ENCODE measurements around the gene USH2A. TPM values are rescaled to one million over a fixed set of nuclear protein-coding genes. Genes with fewer than 3 reads are reported as not detected.

USH2A gene
- total and polyA plus RNA-seq, 9 donors: 0.06 to 0.40 (median 0.09) TPM

GRCh38 chr1:215607412-215607811, 815.8 kb downstream of the USH2A start:
- no peak for DNase-seq
- WGBS (ENCODE audit: insufficient coverage): no CpG with 5 or more reads among the region's 1 CpG
- Histone ChIP-seq H3K27ac (ENCODE audit: low read length) (no peak overlapping the region), H3K4me1 (ENCODE audit: control insufficient read depth, insufficient read depth, low read length) (no peaks in the 10 kb centered on the region), H3K36me3 (ENCODE audit: control insufficient read depth, insufficient read depth, low read length) (peaks cover 10% of the 10 kb centered on the region), H3K27me3 (ENCODE audit: control insufficient read depth, insufficient read depth, low read length) (no peaks in the 10 kb centered on the region), H3K9me3 (replicated peaks; ENCODE audit: control insufficient read depth, low read depth, low read length) (no peaks in the 10 kb centered on the region), H3K4me3 (ENCODE audit: low read length) (no peak overlapping the region)

- H3K27me3 ChIP-seq (ENCODE audit: control insufficient read depth, insufficient read depth, low read length): no peaks in the 10 kb centered on the region
- H3K4me3 ChIP-seq (ENCODE audit: low read length): no peak overlapping the region
- no peaks in the 10 kb centered on the region for H3K9me3 ChIP-seq (replicated peaks; ENCODE audit: control insufficient read depth, low read depth, low read length)
- no peak for DNase-seq
- no peak overlapping the region for H3K27ac ChIP-seq (ENCODE audit: low read length)
- no peaks in the 10 kb centered on the region for H3K4me1 ChIP-seq (ENCODE audit: control insufficient read depth, insufficient read depth, low read length)
- peaks cover 10% of the 10 kb centered on the region for H3K36me3 ChIP-seq (ENCODE audit: control insufficient read depth, insufficient read depth, low read length)
- no CpG with 5 or more reads among the region's 2 CpGs for WGBS (ENCODE audit: insufficient coverage)
Measured at GRCh38 chr1:215606564-215607168, 816.6 kb downstream of the USH2A start.

- Histone ChIP-seq H3K4me1 (ENCODE audit: control insufficient read depth, insufficient read depth, low read length) (no peaks in the 10 kb centered on the region), H3K9me3 (replicated peaks; ENCODE audit: control insufficient read depth, low read depth, low read length) (no peaks in the 10 kb centered on the region), H3K27ac (ENCODE audit: low read length) (no peak overlapping the region), H3K4me3 (ENCODE audit: low read length) (no peak overlapping the region), H3K27me3 (ENCODE audit: control insufficient read depth, insufficient read depth, low read length) (no peaks in the 10 kb centered on the region), H3K36me3 (ENCODE audit: control insufficient read depth, insufficient read depth, low read length) (peaks cover 10% of the 10 kb centered on the region)
- DNase-seq: no peak
- WGBS (ENCODE audit: insufficient coverage): no CpG with 5 or more reads among the region's 3 CpGs
Measured at GRCh38 chr1:215606036-215606435, 817.2 kb downstream of the USH2A start.

- DNase-seq: no peak
- peaks cover 10% of the 10 kb centered on the region for H3K36me3 ChIP-seq (ENCODE audit: control insufficient read depth, insufficient read depth, low read length)
- H3K4me3 ChIP-seq (ENCODE audit: low read length): no peak overlapping the region
- H3K27me3 ChIP-seq (ENCODE audit: control insufficient read depth, insufficient read depth, low read length): no peaks in the 10 kb centered on the region
- H3K9me3 ChIP-seq (replicated peaks; ENCODE audit: control insufficient read depth, low read depth, low read length): no peaks in the 10 kb centered on the region
- H3K27ac ChIP-seq (ENCODE audit: low read length): no peak overlapping the region
- no peaks in the 10 kb centered on the region for H3K4me1 ChIP-seq (ENCODE audit: control insufficient read depth, insufficient read depth, low read length)
Measured at GRCh38 chr1:215605011-215605621, 818.1 kb downstream of the USH2A start.

GRCh38 chr1:215603319-215603718, 819.9 kb downstream of the USH2A start:
- Histone ChIP-seq H3K4me3 (ENCODE audit: low read length) (no peak overlapping the region), H3K36me3 (ENCODE audit: control insufficient read depth, insufficient read depth, low read length) (peaks cover 9% of the 10 kb centered on the region), H3K27ac (ENCODE audit: low read length) (no peak overlapping the region), H3K27me3 (ENCODE audit: control insufficient read depth, insufficient read depth, low read length) (no peaks in the 10 kb centered on the region), H3K9me3 (replicated peaks; ENCODE audit: control insufficient read depth, low read depth, low read length) (no peaks in the 10 kb centered on the region), H3K4me1 (ENCODE audit: control insufficient read depth, insufficient read depth, low read length) (no peaks in the 10 kb centered on the region)
- DNase-seq: no peak

GRCh38 chr1:215601276-215601675, 822.0 kb downstream of the USH2A start:
- no peak for DNase-seq
- H3K36me3 ChIP-seq (ENCODE audit: control insufficient read depth, insufficient read depth, low read length): peaks cover 12% of the 10 kb centered on the region
- 83% methylated on average over 1 of the region's 2 CpGs for WGBS (ENCODE audit: insufficient coverage)
- H3K27ac ChIP-seq (ENCODE audit: low read length): no peak overlapping the region
- no peaks in the 10 kb centered on the region for H3K27me3 ChIP-seq (ENCODE audit: control insufficient read depth, insufficient read depth, low read length)
- H3K9me3 ChIP-seq (replicated peaks; ENCODE audit: control insufficient read depth, low read depth, low read length): no peaks in the 10 kb centered on the region
- no peak overlapping the region for H3K4me3 ChIP-seq (ENCODE audit: low read length)
- H3K4me1 ChIP-seq (ENCODE audit: control insufficient read depth, insufficient read depth, low read length): no peaks in the 10 kb centered on the region

- no peaks in the 10 kb centered on the region for H3K9me3 ChIP-seq (replicated peaks; ENCODE audit: control insufficient read depth, low read depth, low read length)
- H3K36me3 ChIP-seq (ENCODE audit: control insufficient read depth, insufficient read depth, low read length): peaks cover 14% of the 10 kb centered on the region
- 98% methylated on average over 7 of the region's 10 CpGs for WGBS (ENCODE audit: insufficient coverage)
- H3K27ac ChIP-seq (ENCODE audit: low read length): no peak overlapping the region
- H3K4me1 ChIP-seq (ENCODE audit: control insufficient read depth, insufficient read depth, low read length): no peaks in the 10 kb centered on the region
- no peak for DNase-seq
- H3K27me3 ChIP-seq (ENCODE audit: control insufficient read depth, insufficient read depth, low read length): no peaks in the 10 kb centered on the region
- H3K4me3 ChIP-seq (ENCODE audit: low read length): no peak overlapping the region
Measured at GRCh38 chr1:215600867-215601266, 822.4 kb downstream of the USH2A start.

GRCh38 chr1:215600258-215600792, 822.9 kb downstream of the USH2A start:
- DNase-seq: no peak
- Histone ChIP-seq H3K36me3 (ENCODE audit: control insufficient read depth, insufficient read depth, low read length) (peaks cover 16% of the 10 kb centered on the region), H3K9me3 (replicated peaks; ENCODE audit: control insufficient read depth, low read depth, low read length) (no peaks in the 10 kb centered on the region), H3K27ac (ENCODE audit: low read length) (no peak overlapping the region), H3K4me3 (ENCODE audit: low read length) (no peak overlapping the region), H3K27me3 (ENCODE audit: control insufficient read depth, insufficient read depth, low read length) (no peaks in the 10 kb centered on the region), H3K4me1 (ENCODE audit: control insufficient read depth, insufficient read depth, low read length) (no peaks in the 10 kb centered on the region)

GRCh38 chr1:215599418-215600074, 823.7 kb downstream of the USH2A start:
- H3K4me1 ChIP-seq (ENCODE audit: control insufficient read depth, insufficient read depth, low read length): no peaks in the 10 kb centered on the region
- WGBS (ENCODE audit: insufficient coverage): no CpG with 5 or more reads among the region's 3 CpGs
- H3K27ac ChIP-seq (ENCODE audit: low read length): no peak overlapping the region
- DNase-seq: peak; percentile 8
- H3K27me3 ChIP-seq (ENCODE audit: control insufficient read depth, insufficient read depth, low read length): no peaks in the 10 kb centered on the region
- H3K9me3 ChIP-seq (replicated peaks; ENCODE audit: control insufficient read depth, low read depth, low read length): no peaks in the 10 kb centered on the region
- no peak overlapping the region for H3K4me3 ChIP-seq (ENCODE audit: low read length)
- H3K36me3 ChIP-seq (ENCODE audit: control insufficient read depth, insufficient read depth, low read length): peaks cover 16% of the 10 kb centered on the region

- H3K27me3 ChIP-seq (ENCODE audit: control insufficient read depth, insufficient read depth, low read length): no peaks in the 10 kb centered on the region
- no peaks in the 10 kb centered on the region for H3K9me3 ChIP-seq (replicated peaks; ENCODE audit: control insufficient read depth, low read depth, low read length)
- peaks cover 12% of the 10 kb centered on the region for H3K36me3 ChIP-seq (ENCODE audit: control insufficient read depth, insufficient read depth, low read length)
- no peak for DNase-seq
- H3K4me3 ChIP-seq (ENCODE audit: low read length): no peak overlapping the region
- H3K4me1 ChIP-seq (ENCODE audit: control insufficient read depth, insufficient read depth, low read length): no peaks in the 10 kb centered on the region
- no peak overlapping the region for H3K27ac ChIP-seq (ENCODE audit: low read length)
Measured at GRCh38 chr1:215597961-215598360, 825.3 kb downstream of the USH2A start.
